ENCODE results near the gene HINT3.

GRCh38 chr6:126026001-126026400, 69.4 kb downstream of the HINT3 start:
- TF ChIP-seq CTCF (IDR thresholded peaks at IDR 0.05) (no peak), POLR2AphosphoS5 (IDR thresholded peaks at IDR 0.05) (no peak), POLR2A (IDR thresholded peaks at IDR 0.05) (no peak)
